Measurements from ENCODE around the gene TNFRSF8.

- TF ChIP-seq CTCF (conservative IDR thresholded peaks at IDR 0.05 in 1 of 2, IDR thresholded peaks at IDR 0.05 in 1 of 2; ENCODE audit: low read depth in 1 of 2, low read length in 2 of 2) (no peak), EZH2 (IDR thresholded peaks at IDR 0.05; ENCODE audit: low read length, missing control alignments) (no peak)
These were observed 106.5 kb downstream of the TNFRSF8 start for GRCh38 chr1:12169442-12170135.
